ENCODE results near the gene ZNF548. TPM values are rescaled to one million over a fixed set of nuclear protein-coding genes. Genes with fewer than 3 reads are reported as not detected.

The ZNF548 gene
- polyA plus RNA-seq, 3 donors: 4.6 to 20.7 (median 6.0) TPM

DNA sequence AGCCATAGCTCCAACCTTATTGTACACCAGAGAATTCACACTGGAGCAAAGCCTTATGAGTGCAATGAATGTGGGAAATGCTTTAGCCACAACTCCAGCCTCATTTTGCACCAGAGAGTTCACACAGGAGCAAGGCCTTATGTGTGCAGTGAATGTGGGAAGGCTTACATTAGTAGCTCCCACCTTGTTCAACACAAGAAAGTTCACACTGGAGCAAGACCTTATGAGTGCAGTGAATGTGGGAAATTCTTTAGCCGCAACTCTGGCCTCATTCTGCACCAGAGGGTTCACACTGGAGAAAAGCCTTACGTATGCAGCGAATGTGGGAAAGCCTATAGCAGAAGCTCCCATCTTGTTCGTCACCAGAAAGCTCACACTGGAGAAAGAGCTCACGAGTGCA, 32.2 kb upstream of the ZNF548 start:
- Histone ChIP-seq H3K9ac (ENCODE audit: insufficient read depth, low read length, poor library complexity, severe bottlenecking) (no peak overlapping the region), H3K27me3 (ENCODE audit: control insufficient read depth in 2 of 2, insufficient read depth in 2 of 2, low read length in 2 of 2) (no peaks in the 10 kb centered on the region), H3K4me3 (replicated peaks in 1 of 3; ENCODE audit: low read depth in 2 of 3, low read length in 3 of 3) (no peak overlapping the region), H4K20me1 (ENCODE audit: insufficient read depth, low read length) (no peaks in the 10 kb centered on the region), H3K79me2 (ENCODE audit: insufficient read depth, low read length) (peaks cover 4% of the 10 kb centered on the region), H3K4me1 (ENCODE audit: control insufficient read depth in 1 of 2, insufficient read depth in 2 of 2, low read length in 2 of 2) (peaks cover under 1 to 3% of the 10 kb centered on the region in 2 donors), H3K9me3 (replicated peaks in 1 of 2; ENCODE audit: control insufficient read depth in 1 of 2, insufficient read depth in 1 of 2, low read length in 2 of 2) (peaks cover 83 to 86% of the 10 kb centered on the region in 2 donors), H3K27ac (ENCODE audit: low read depth in 1 of 2, low read length in 2 of 2) (no peak overlapping the region), H3K4me2 (replicated peaks; ENCODE audit: extremely low read depth, low read length, poor library complexity, severe bottlenecking) (no peak overlapping the region), H2AFZ (ENCODE audit: insufficient read depth, low read depth, low read length, poor library complexity, severe bottlenecking) (no peak overlapping the region), H3K36me3 (replicated peaks in 1 of 2; ENCODE audit: control insufficient read depth in 1 of 2, insufficient read depth in 2 of 2, low read length in 2 of 2) (peaks cover 36 to 66% of the 10 kb centered on the region in 2 donors)
- Mint-ChIP-seq H3K27ac (no peak overlapping the region), H3K36me3 (peaks cover 61 to 71% of the 10 kb centered on the region in 2 donors), H3K9me3 (peaks cover 46 to 98% (median 86%) of the 10 kb centered on the region in 7 donors), H3K4me1 (peaks cover 11% of the 10 kb centered on the region), H3K4me3 (no peak overlapping the region), H3K27me3 (ENCODE audit: low read depth in 3 of 3) (peaks cover 1 to 4% (median 4%) of the 10 kb centered on the region in 3 donors)
- intact Hi-C loops (cut with micrococcal nuclease): loop anchor here in 1 of 2 donors (10.0 kb wide), 1 partner anchor 113 kb away; the partner anchor contains the start of gene ZNF805
- TF ChIP-seq, protein P1, sequence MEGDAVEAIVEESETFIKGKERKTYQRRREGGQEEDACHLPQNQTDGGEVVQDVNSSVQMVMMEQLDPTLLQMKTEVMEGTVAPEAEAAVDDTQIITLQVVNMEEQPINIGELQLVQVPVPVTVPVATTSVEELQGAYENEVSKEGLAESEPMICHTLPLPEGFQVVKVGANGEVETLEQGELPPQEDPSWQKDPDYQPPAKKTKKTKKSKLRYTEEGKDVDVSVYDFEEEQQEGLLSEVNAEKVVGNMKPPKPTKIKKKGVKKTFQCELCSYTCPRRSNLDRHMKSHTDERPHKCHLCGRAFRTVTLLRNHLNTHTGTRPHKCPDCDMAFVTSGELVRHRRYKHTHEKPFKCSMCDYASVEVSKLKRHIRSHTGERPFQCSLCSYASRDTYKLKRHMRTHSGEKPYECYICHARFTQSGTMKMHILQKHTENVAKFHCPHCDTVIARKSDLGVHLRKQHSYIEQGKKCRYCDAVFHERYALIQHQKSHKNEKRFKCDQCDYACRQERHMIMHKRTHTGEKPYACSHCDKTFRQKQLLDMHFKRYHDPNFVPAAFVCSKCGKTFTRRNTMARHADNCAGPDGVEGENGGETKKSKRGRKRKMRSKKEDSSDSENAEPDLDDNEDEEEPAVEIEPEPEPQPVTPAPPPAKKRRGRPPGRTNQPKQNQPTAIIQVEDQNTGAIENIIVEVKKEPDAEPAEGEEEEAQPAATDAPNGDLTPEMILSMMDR (IDR thresholded peaks at IDR 0.05): no peak
- DNase-seq: no peak
- 100% methylated on average over 3 of the region's 5 CpGs for WGBS (ENCODE audit: insufficient coverage)

DNA sequence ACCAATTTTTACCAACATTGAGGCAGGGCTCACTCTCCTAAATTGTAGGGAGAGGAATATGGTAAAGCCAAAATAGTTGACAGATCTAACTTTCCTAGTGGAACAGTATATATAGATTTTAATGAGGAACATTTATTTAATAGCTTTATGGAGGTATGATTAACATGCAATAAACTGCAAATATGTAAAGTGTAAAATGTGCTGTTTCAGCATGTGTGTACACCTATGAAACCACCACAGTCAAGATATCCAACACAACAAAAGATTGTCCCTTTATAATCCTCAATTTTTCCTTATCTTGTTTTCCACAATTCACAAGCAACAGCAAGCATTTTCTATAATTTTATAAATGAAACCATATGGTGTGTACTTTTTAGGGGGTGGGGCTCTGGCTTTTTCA, 30.4 kb upstream of the ZNF548 start:
- Histone ChIP-seq H3K27me3 (ENCODE audit: control insufficient read depth in 2 of 2, insufficient read depth in 2 of 2, low read length in 2 of 2) (no peaks in the 10 kb centered on the region), H2AFZ (ENCODE audit: insufficient read depth, low read depth, low read length, poor library complexity, severe bottlenecking) (no peak overlapping the region), H4K20me1 (ENCODE audit: insufficient read depth, low read length) (no peaks in the 10 kb centered on the region), H3K4me2 (replicated peaks; ENCODE audit: extremely low read depth, low read length, poor library complexity, severe bottlenecking) (no peak overlapping the region), H3K79me2 (ENCODE audit: insufficient read depth, low read length) (peaks cover 8% of the 10 kb centered on the region), H3K9ac (ENCODE audit: insufficient read depth, low read length, poor library complexity, severe bottlenecking) (no peak overlapping the region), H3K36me3 (replicated peaks in 1 of 2; ENCODE audit: control insufficient read depth in 1 of 2, insufficient read depth in 2 of 2, low read length in 2 of 2) (peaks cover 28 to 49% of the 10 kb centered on the region in 2 donors), H3K4me3 (replicated peaks in 1 of 3; ENCODE audit: low read depth in 2 of 3, low read length in 3 of 3) (no peak overlapping the region), H3K27ac (ENCODE audit: low read depth in 1 of 2, low read length in 2 of 2) (no peak overlapping the region), H3K4me1 (ENCODE audit: control insufficient read depth in 1 of 2, insufficient read depth in 2 of 2, low read length in 2 of 2) (peaks cover 12 to 14% of the 10 kb centered on the region in 2 donors), H3K9me3 (replicated peaks in 1 of 2; ENCODE audit: control insufficient read depth in 1 of 2, insufficient read depth in 1 of 2, low read length in 2 of 2) (peaks cover 72 to 88% of the 10 kb centered on the region in 2 donors)
- peaks cover 46 to 97% (median 88%) of the 10 kb centered on the region in 7 donors for H3K9me3 Mint-ChIP-seq
- H3K27ac Mint-ChIP-seq: no peak overlapping the region
- H3K36me3 Mint-ChIP-seq: peaks cover 49 to 58% of the 10 kb centered on the region in 2 donors
- H3K4me3 Mint-ChIP-seq: no peak overlapping the region
- intact Hi-C loops (cut with micrococcal nuclease): loop anchor here in 1 of 2 donors (10.0 kb wide), 1 partner anchor 114 kb away; the partner anchor contains the start of gene ZNF805
- DNase-seq: no peak
- TF ChIP-seq, protein P1 (IDR thresholded peaks at IDR 0.05): no peak
- H3K4me1 Mint-ChIP-seq: peaks cover 10% of the 10 kb centered on the region
- peaks cover 1 to 5% (median 4%) of the 10 kb centered on the region in 3 donors for H3K27me3 Mint-ChIP-seq (ENCODE audit: low read depth in 3 of 3)

All from CD14-positive monocyte (primary cell).